Measurements from ENCODE around the gene RASL10B. TPM values are rescaled to one million over a fixed set of nuclear protein-coding genes. Genes with fewer than 3 reads are reported as not detected.
A peak's percentile ranks its signal among the peaks of the same experiment; 100 is the strongest.

RASL10B gene
- total RNA-seq, 4 donors from 2014 or later, result 0.94 to 14.5 (median 3.5) TPM

- H3K9me3 ChIP-seq, result no peaks in the 10 kb centered on the region
- peaks cover 11 to 13% of the 10 kb centered on the region in 2 donors for H3K36me3 ChIP-seq
- WGBS, 2 donors, result 86 to 88% methylated on average over 4 of the region's 4 CpGs
- no peak overlapping the region for H3K27ac ChIP-seq
- peaks cover 23 to 32% of the 10 kb centered on the region in 2 donors for H3K4me1 ChIP-seq
- TF ChIP-seq CTCF (IDR thresholded peaks at IDR 0.05) (no peak), POLR2A (IDR thresholded peaks at IDR 0.05) (no peak)
- no peak overlapping the region for H3K4me3 ChIP-seq (replicated peaks in 1 of 3)
- DNase-seq, result no peak
- H3K27me3 ChIP-seq, result no peaks in the 10 kb centered on the region
- intact Hi-C loops (cut with DNase I), result no loop called here
Observed at GRCh38 chr17:35729405-35729833, 2.0 kb upstream of the RASL10B start.

- Histone ChIP-seq H3K9me3 (no peaks in the 10 kb centered on the region), H3K36me3 (peaks cover under 1 to 3% of the 10 kb centered on the region in 2 donors), H3K4me3 (replicated peaks in 1 of 3) (no peak overlapping the region), H3K4me1 (peaks cover 30 to 38% of the 10 kb centered on the region in 2 donors), H3K27ac (no peak overlapping the region), H3K27me3 (no peaks in the 10 kb centered on the region)
- WGBS, 2 donors, result 88 to 89% methylated on average over 10 of the region's 10 CpGs
- no peak for DNase-seq
- intact Hi-C loops (cut with DNase I), result no loop called here
- TF ChIP-seq POLR2A (IDR thresholded peaks at IDR 0.05) (no peak), CTCF (IDR thresholded peaks at IDR 0.05) (no peak)
Observed at GRCh38 chr17:35730400-35731005, 936 bp upstream of the RASL10B start.

GRCh38 chr17:35731917-35732805 is 722 bp downstream of the RASL10B start:
- H3K9me3 ChIP-seq, result no peaks in the 10 kb centered on the region
- intact Hi-C loops (cut with DNase I), result no loop called here
- DNase-seq, result no peak
- peak overlapping the region in 1 of 3 donors; percentile 24 for H3K27ac ChIP-seq
- no peaks in the 10 kb centered on the region for H3K36me3 ChIP-seq
- H3K27me3 ChIP-seq, result no peaks in the 10 kb centered on the region
- H3K4me3 ChIP-seq (replicated peaks in 1 of 3), result peak overlapping the region in 2 of 3 donors; percentile 40 to 80
- peaks cover 27 to 31% of the 10 kb centered on the region in 2 donors for H3K4me1 ChIP-seq
- WGBS, 2 donors, result 28 to 89% methylated on average over 4 to 20 of the region's 47 CpGs
- TF ChIP-seq POLR2A (IDR thresholded peaks at IDR 0.05) (no peak), CTCF (IDR thresholded peaks at IDR 0.05) (no peak)

- no peak for DNase-seq
- Histone ChIP-seq H3K27ac (no peak overlapping the region), H3K4me3 (replicated peaks in 1 of 3) (no peak overlapping the region), H3K36me3 (no peaks in the 10 kb centered on the region), H3K4me1 (peaks cover 27% of the 10 kb centered on the region in 2 donors), H3K9me3 (no peaks in the 10 kb centered on the region), H3K27me3 (no peaks in the 10 kb centered on the region)
- intact Hi-C loops (cut with DNase I), result no loop called here
- TF ChIP-seq CTCF (IDR thresholded peaks at IDR 0.05), result no peak
- TF ChIP-seq POLR2A (IDR thresholded peaks at IDR 0.05), result no peak
- WGBS, 2 donors, result 80 to 85% methylated on average over 1 of the region's 1 CpG
Observed at GRCh38 chr17:35732806-35733136, 1.3 kb downstream of the RASL10B start.

- Histone ChIP-seq H3K27ac (no peak overlapping the region), H3K36me3 (no peaks in the 10 kb centered on the region), H3K4me1 (peaks cover 27% of the 10 kb centered on the region in 2 donors), H3K4me3 (replicated peaks in 1 of 3) (no peak overlapping the region), H3K27me3 (no peaks in the 10 kb centered on the region), H3K9me3 (no peaks in the 10 kb centered on the region)
- intact Hi-C loops (cut with DNase I), result no loop called here
- no peak for DNase-seq
- WGBS, 2 donors, result 72 to 97% methylated on average over 4 to 6 of the region's 6 CpGs
- TF ChIP-seq CTCF (IDR thresholded peaks at IDR 0.05) (no peak), POLR2A (IDR thresholded peaks at IDR 0.05) (no peak)
Observed at GRCh38 chr17:35733366-35733765, 1.9 kb downstream of the RASL10B start.

Data from thyroid gland (tissue), 4 donors.